Raji (cell line): Measurements from ENCODE around the gene TCERG1L.

Source experiments
- POLR2A ChIP-seq: IDR thresholded peaks from 2 replicates; pipeline ENCODE4 v1.6.1; 2011; ENCODE audit warnings: low read depth, low read length, control low read depth; ENCODE audit not compliant: insufficient read depth

TCERG1L gene

DNA sequence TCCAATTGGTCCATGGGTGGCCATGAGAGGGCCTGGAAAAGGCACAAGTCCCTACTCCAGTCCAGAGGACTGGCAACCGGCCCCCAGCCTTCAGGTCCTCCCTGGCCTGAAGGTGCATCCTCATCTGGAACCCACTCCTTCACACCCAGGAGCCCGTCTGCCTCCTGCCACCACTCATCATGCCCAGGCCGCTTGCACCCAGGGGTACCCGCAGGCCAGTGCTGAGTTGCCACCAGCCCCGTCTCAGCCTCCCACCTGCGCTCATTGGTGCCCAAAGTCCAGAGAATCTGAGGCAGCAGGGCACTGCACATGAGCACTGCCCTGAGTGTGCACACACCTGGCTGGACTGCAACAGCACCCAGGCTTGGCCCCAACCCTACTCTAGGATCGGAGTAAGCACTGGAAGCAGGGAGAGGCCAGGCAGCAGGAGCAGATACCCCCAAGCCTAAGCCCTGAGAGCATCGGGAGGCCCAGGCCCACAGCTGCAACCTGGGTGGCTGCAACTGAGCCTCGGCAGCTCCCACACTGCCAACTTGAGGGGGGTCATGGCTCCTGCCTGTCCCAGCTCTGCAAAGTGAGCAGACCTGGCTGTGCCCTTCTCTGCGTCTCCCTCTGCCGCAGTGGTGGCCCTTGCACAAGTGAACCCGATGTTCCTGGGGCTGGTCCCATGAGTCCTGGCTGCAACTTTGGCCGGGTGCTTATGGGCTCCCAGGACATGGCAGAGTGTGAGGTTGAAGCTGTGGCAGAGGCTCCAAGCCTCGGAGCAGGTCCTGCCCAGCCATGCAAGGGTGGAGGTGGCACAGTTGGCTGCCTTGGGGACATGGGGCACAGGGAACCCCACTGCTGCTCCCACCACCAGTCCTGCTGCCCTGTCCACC lies 44.3 kb downstream of the TCERG1L start:
- TF ChIP-seq POLR2A, result no peak

GRCh38 chr10:131264110-131264788 lies 47.3 kb downstream of the TCERG1L start:
- no peak for TF ChIP-seq POLR2A

DNA sequence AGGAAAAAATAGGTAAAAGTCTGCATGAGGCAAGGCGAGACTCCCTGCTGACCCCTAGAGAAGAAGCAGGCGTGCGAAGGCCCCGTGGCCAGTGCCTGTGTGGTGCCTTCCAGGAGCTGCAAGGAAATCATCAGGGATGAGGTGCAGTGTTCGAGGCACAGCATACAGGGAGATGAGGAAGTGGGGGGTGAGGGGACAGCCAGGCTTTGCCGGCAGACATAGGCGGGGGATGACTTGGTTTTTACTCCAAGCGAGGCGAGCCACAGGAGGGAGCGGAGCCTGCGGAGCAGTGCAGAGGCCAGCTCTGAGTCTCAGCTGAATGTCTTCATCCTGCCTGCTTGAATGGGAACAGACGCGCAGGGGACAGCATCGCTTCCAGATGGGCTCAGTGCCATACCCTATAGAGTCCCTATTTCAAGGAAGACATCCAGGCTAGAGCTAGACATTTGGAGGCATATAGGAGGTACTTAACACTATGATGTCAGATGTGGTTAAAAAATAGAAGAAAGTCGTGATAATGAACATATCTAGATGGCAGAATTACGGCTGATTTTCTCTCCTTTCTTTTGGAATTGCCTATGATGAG lies 49.5 kb downstream of the TCERG1L start:
- TF ChIP-seq POLR2A, result no peak

DNA sequence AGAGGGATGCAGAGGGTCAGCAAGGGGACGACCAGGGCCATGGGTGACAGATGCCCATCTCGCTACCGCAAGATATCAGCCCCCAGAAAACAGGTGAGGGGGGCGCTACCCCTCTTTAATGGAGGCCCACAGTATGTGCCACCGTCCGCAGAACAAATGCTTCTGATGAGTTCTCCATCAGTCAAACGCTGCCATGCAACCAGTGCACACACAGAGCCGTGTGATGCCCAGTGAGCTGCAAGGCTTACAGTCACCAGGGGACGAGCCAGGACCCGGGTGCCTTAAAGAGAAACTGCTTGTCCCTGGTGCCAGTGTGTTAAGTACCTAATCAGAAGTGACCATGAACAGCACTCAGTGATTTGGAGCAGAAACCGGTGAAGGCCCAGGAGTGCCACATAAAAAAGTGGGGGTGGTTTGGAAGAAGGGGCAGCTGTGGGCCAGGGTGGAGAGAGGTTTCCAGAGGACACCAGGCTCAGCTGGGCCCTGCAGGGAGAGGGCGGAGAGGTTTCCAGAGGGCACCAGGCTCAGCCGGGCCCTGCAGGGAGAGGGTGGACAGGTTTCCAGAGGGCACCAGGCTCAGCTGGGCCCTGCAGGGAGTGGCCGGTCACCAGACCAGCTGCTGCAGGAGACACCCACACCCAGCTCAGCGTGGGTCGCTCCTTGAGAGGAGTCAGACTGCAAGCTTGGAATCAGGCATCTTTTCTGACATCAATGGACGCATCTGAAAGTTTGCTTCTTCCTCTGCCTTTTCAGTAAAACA lies 50.9 kb downstream of the TCERG1L start:
- no peak for TF ChIP-seq POLR2A

- TF ChIP-seq POLR2A, result no peak
Measured at GRCh38 chr10:131260031-131260430, 51.5 kb downstream of the TCERG1L start.

DNA sequence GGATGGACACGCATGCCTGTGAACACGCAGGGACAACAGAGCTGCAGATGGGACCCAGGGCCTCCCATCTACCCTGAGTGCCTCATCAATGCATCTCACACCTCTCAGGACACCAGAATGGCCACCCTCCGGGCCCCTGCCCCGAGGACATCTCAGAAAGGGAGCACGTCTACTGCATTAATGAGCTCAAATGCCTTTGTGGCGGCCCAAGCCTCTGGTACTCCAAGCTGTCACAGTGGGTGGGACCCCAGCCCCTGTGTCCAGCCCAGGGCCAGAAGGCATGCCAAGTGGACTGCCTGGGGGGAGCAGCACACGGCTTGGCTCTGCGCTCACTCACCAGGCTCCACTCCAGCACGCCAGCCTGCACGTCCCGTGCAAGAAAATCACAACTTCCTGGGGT lies 52.0 kb downstream of the TCERG1L start:
- no peak for TF ChIP-seq POLR2A

DNA sequence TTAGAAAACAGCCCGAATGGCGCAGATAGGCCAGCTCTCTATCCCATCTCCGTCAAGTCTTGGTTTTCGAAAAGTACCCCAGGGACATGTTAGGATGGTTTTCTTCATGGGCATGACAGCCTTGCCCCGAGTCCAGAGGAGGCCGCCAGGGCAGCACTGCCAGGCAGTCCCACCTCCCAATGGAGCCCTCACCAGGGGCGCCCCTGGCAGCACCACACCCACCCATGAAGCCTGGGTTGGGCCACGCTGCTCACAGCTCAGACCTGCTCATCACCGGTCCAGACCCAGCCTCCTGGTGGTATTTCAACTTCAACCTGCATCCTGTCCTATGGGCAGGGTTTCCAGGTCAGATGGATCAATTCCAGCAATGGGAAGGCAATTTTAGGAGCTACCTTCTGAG lies 53.3 kb downstream of the TCERG1L start:
- no peak for TF ChIP-seq POLR2A

DNA sequence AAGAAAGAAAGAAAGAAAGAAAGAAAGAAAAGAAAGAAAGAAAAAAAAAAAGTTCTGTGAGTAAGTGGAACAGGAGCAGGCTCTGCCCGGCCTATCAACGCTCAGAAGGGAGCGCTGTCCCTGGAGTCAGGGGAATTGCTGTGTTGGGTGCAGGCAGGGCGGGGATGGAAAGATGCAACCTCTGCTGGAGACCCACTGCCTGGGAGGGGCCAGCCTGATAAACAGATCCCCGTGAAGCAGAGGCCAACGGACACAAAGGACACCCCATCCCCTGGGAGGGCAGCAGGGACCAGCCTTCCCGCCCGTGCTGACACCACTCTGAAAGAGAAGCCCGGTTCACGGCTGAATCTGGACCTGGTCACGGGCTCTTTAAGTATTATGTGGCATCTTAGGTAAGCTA lies 54.5 kb downstream of the TCERG1L start:
- TF ChIP-seq POLR2A, result no peak

DNA sequence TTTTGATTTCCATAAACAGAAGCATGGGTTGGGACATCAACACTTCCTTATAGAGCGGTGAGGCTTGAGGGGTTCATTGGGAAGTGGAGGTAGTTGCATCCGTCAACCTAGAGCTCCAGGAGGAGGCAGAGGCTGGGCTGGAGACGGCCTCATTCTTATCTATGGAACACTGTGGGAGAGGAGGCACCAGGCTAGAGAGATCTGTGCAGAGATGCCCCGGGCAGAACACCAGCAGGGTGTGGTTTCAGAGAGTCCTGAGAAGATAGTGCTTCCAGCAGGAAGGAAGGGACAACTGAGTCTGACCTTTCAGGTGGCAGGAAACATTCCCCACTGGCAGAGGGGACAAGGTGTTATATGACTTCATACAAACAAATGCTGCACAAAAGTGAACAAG lies 56.7 kb downstream of the TCERG1L start:
- TF ChIP-seq POLR2A, result no peak

DNA sequence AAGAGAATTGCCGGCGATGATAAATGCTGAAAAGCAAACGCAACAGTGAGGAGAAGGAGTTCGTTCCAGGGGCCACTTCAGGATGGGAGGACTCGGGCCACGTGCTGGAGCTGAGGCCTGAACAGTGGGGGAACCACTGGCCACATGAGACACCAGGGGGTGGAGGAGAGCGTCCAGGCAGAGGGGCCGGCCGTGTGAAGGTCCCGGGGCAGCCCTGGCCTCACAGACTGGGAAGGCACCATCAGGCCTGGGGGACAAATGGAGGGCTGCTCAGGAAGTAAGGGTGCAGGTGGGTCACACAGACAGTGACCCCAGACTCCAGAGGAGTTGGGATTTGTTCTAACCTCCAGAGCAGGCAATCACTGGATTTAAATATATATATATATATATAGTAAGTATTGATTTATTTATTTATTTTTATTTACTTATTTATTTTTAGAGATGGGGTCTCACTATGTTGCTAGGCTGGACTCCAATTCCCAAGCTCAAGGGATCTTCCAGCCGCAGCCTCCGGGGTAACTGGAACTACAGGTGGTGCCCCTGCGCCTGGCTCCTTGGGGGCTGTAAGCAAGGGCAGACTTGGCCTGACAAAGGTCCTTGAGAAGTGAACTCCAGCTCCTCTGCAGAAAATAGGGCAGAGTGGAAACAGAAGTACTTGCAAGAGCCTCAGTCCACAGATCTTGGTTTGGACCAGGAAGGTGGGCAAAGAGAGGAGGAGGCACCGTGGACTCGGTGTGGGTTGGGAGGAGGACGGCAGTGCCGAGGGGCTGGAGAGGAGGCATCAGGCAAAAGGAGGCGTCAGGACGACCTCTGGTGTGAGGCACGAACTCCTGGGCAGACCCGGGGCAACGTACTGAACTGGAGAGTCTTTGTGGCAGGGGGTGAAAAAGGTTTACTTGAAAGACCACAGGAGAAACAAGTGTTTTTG lies 57.3 kb downstream of the TCERG1L start:
- TF ChIP-seq POLR2A, result no peak

DNA sequence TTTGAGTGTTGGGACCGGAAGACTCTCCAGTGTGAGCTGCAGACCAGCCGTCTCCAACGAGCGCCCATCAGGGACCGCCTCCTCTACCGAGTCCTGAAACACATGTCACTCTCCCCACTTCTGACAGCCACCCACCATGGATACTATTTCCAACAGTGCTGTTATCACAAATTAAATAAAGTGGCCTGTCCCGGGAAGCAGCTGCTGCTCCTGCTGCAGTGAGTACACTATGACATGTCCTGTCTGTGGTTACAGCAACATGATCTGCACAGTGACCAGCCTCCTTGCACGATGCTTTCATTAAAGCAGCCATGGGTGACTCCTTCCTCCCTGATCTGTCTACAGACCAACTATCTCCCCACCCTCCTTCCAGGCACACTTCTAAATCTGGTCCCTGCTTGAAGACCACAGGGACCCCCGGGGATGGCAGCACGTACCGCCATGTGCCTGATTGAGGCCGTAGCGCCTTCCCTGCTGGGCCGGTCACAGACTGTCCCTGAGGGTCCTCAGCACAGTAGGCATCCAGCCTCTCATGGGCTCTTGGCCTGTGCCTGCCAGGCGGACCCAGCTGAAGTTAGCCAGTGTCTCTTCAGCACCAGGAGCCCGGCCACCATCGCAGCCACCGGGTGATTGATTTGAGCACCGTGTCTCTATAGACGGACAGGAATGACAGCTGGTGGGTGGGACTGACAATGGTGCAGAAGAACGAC lies 58.8 kb downstream of the TCERG1L start:
- no peak for TF ChIP-seq POLR2A

DNA sequence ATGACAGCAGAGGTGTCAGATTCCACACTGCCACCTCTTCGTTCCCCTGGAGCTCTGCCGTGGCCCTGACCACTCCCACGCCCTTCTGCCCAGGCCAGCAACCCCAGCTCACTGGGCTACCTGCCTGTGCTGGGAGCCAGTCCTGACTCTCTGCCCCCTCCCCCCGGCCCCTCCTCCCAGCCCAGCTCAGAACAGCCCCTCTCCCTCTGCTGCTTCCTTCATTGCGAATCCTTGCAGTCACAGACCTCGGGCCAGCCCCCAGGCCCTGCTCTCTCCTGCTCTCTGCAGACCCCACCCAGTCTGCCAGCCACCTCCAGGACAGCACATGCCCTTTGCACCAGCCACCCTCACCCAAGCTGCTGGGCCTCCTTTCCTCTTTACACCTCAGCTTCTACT lies 60.4 kb downstream of the TCERG1L start:
- no peak for TF ChIP-seq POLR2A

GRCh38 chr10:131250454-131251145 lies 60.9 kb downstream of the TCERG1L start:
- TF ChIP-seq POLR2A, result no peak
